A375 (cell line): Measurements from ENCODE around the gene TLCD5. TPM values are rescaled to one million over a fixed set of nuclear protein-coding genes. Genes with fewer than 3 reads are reported as not detected.

ENCODE experiments used
- small RNA-seq: library from RNA; depleted of rRNA; stranded (forward); fragments of <200 nt; gene quantifications from one replicate; pipeline ENCODE3, GENCODE V24; 2014
- total RNA-seq: library from RNA; depleted of rRNA; stranded (reverse); fragments of >200 nt; shearing (Covaris generic); gene quantifications from 2 replicates; pipeline ENCODE4 v1.2.3, GENCODE V29; 2014; rRNA removed

Gene TLCD5
- 8.8 and 10.8 TPM in 2 replicates for total RNA-seq

DNA sequence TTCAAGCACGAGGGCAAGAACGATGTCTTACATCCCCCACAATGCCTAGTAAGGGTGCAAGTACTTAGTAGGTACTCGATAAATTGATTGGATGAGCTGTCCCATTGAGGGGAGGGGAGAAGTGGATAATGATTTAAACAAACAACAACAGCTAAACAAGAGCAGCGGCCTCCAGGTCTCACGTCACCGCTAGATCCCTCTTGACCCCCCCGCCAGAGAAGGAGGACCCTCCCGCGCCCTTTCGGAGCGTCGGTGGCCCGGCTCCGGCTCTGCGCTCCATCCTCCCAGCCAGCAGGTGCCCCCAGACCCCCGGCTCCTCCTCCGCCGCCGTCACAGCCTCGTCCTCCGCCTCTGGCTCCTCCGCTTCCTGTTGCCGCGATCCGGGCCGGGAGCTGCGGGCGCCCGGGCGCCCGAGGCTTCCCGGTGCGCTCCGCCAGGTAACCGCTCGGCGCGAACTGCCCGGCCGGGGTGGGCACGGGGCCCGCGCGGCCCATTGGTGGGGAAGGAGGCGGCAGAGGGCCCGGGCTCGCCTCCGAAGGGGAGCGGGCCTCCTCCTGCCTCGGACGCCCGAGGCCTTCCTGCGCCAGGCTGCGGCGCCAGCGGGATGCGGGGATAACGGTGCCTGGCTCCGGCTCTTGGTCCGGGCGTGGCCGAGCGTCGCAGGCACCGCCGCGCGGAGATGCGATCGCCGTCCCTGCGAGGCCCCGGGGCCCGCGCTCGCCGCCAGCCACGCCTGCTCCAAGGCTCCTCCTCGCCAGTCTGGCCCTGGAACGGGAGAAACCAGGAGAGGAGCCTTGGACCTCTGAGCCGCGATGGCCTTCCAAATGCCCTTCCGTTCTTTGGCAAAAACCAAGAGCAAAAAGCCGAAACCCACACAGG lies at the start of gene TLCD5:
TSS of gene TLCD5 (plus strand) at position 368 of the 879 bp plus-strand sequence. CDS start 2,143 bp downstream, outside the sequence.

DNA sequence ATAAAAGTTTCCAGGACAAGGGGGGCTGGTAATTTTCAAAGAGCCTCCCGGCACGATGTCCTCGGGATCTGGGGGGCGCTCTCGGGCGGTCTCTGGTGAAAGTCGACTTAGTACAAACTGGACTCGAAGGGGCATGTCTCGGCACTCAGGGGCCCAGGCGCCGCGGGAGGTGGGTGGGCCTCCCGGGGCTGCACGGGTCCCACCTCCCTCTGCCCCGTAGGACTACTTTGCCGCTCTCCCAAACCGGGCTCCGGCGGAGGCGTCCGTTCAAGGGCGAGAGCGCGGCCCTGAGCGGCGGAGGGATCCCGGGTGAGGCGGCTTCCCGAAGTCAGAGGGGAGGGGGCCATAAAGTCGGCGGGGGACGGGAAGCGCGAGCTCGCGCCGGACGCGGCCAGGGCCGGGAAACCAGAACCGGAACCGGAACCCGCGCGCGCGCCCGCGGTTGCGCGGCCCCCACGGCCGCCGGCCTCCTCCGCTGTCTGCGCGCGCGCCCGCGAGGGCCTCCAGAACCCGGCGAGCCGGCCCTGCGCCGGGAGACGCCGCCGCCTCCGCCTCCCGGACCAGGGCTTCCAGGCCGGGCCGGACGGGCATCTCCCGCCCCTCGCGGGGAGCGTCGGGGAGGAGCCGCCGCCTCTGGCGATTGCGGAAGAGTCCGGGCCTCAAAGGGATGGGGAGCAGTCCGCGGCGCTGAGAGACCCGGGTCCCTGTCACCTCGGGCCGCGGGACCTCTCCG lies 11.0 kb downstream of the TLCD5 start, which contains the start of gene ARHGEF12:
TSS of gene ARHGEF12 (plus strand) at position 506 of the 733 bp plus-strand sequence. CDS start 831 bp downstream, outside the sequence.

Small RNAs within 50 kb of the gene (small RNA-seq; reads per million reads assigned to genes)
- 5,726 reads per million, percentile 100 among the genes with 10 or more reads in this experiment for gene RF00100

Other genes starting within 250 kb of the TLCD5 start
- 0.08 and 2.1 TPM in 2 replicates for gene TRIM29, start 187.2 kb upstream of the TLCD5 start, total RNA-seq
- gene OAF, start 114.3 kb upstream of the TLCD5 start, total RNA-seq = 160 and 164 TPM in 2 replicates
- gene POU2F3, start 85.2 kb upstream of the TLCD5 start, total RNA-seq = 0.11 and 0.50 TPM in 2 replicates
- 31.6 and 40.9 TPM in 2 replicates for gene ARHGEF12, start 11.1 kb downstream of the TLCD5 start, total RNA-seq
- not detected in 2 replicates for gene GRIK4, start 186.4 kb downstream of the TLCD5 start, total RNA-seq